GM18873 (cell line): ENCODE data around the gene KIAA0930.
"Not testable (repeated sequence)": the region's sequence is repeated elsewhere in the genome, so short reads cannot be mapped to it uniquely, and the experiment has no call there.

Source experiments
- ATAC-seq: cut with Tn5 transposase; IDR thresholded peaks from one replicate; pipeline ENCODE4 v1.9.1; 2021; ENCODE audit warnings: mild to moderate bottlenecking, moderate library complexity, moderate number of reproducible peaks; ENCODE audit not compliant: unreplicated experiment, low FRiP score

Gene KIAA0930

DNA sequence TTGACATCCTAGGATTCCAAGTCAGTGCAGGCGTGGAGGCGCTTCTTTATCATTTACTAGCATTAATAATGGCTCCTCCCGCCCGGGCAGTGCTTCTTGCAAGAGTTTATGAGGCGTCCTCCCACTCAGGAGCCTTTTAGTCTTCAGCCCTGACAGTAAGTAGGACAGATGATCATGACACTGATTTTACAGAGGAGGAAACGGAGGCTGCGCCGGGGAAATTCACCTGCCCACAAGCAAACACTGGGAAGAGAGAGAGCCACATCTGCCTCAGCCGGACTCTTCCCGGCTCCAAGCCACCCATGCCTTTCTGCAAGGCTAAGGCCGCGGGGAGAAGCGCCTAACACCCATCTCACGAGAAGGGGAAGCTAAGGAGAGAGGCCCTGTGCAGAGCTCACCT lies 35.9 kb downstream of the KIAA0930 start:
- no peak for ATAC-seq

DNA sequence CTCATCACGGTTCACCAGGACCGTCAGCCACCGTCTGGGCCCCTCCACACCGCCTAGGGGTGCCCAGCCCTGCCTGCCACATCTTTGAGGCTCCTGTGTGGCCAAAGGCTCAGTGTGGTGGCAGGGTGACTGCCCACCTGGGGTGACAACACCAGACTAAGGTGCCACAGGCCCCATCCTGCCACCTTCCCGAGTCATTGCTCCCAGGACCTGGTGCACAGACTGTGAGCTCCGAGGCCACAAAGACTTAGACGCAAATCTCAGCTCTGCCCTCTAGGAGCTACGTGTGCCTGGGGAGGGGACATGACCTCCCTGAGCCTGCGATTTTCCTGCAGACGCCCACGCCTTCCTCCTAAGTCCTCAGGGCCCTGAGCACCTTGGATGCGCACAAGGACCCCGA lies 36.5 kb downstream of the KIAA0930 start:
- no peak for ATAC-seq

DNA sequence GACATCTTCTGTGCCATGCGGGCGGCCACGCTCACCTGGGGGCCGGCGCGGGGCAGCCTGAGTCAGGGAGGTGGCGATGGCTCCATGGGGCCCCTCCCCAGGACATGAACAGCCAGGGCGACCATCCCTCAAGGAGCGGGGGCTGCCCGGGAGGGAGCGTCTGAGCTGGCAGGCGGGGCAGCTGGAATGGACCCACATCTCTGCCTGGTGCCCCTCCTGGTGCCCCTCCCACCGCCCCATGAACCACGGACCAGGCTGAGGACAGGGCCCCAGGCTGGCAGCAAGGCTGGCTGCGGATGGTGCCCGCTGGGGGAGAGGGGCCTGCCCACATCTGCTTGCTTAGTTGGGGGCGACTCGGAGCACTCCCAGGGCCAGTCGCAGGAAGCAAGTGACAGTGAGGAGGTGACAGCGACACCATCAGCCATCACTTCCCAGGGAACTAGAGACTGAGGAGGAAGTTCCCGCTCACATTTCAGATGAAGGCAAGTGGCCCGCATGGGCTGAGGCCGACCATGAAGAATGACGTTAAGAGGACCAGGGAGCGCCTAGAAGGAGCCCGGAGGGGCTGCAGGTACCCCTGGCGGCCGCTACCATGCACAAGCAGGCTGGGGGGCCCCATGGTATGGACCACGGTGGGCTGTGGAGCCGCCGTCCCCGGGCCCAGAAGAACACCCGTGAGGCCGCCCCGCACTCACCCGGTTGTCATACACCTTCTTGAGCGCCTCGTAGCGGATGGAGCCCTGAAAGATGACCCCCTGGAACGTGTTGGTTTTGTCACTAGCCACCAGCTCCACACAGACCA lies 37.3 kb downstream of the KIAA0930 start:
- no peak for ATAC-seq

DNA sequence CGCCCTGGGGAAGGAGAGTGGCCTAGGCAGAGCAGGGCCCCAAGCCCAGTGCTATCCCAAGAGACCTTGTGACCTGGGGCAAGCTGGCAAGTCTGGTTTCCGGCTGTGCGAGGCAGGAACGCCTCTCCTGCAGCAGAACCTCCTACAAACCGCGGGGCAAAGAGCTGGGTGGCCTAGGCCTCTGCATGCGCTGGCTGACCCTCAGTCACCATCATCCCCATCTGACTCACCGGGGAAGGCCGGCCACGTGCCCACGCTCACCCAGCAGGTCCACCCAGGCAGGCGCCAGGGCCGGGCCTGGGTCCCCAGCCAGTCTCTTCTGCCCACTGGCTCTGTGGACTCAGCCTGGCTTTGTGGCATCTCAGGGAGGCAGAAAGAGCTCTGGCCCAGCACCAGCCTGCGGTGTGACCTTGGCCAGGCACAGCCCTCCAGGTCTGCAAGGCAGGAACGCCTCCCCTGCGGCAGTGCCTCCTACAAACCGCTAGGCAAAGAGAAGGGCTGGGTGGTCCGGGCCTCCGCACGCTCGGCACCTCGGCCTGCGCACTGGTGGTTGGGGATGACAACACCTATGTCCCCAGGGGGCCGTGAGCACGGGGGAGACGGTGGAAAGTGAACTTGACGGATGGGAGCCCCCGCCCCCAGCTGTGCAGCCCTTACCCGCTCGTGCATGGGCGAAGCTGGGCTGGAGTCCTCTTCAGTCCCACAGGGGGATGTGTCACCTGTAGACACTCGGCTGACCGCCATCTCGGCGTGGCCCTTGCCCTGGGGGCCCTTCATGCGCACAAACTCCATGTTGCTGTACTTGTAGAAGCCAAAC lies 38.2 kb downstream of the KIAA0930 start:
- no peak for ATAC-seq

DNA sequence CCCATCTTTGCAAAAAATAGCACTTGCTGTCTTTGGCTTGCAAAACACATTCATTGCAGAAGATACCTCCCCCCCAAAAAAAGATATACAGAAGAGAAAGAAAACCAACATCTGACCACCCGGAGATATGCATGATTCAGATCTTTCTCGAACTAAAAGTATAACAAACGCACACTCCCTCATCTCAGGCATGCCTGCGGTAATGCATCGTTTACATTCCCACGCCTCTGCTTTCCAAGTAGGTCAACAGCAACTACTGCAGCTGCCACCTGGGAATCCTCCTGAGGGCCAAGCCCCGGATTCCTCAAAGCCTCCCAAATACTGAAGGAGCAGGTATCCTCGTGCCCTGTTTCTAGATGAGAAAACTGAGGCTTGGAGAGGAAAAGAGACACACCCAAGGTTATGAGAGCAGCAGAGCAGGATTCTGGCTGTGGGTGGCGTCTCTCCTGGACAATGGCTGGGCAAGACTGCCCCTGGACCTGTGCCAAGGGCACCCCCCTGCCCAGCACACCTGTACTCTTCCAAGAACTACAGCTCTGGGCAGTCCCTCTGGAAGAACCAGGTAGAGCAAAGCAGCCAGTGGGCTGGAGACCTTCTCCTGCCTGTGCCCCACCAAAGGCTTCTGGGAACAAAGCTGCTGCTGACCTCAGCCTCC lies 38.9 kb downstream of the KIAA0930 start:
- ATAC-seq = no peak

DNA sequence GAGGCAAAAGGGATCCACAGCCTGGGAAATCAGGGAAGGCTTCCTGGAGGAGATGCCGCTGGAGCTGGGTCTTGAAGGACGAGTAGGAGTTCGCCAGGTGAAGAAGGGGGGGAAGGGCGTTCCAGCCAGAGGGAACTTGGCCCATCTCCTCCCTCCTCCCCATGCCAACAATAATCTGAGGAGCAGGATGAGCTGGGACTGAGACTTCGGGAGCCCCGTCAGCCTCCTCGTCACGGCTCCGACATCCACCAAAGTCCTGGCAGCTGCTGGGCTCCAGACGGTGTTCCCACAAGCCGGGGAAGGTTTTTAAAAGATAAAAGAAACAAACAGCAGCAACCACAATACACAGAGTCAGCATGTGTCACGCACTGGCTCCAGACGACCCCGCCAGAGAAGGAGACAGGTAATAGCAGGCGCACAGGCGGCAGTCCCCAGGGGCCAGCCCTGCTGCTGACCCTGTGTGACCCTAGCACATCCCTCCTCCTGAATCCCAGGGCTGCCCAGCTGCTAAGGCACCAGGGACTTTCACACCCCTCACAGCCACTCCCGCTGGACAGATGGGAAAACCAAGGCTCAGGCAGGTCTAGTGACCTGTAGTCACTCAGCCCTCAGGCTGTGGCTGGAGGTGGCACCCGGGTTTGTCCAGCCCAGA lies 39.7 kb downstream of the KIAA0930 start:
- ATAC-seq = no peak

DNA sequence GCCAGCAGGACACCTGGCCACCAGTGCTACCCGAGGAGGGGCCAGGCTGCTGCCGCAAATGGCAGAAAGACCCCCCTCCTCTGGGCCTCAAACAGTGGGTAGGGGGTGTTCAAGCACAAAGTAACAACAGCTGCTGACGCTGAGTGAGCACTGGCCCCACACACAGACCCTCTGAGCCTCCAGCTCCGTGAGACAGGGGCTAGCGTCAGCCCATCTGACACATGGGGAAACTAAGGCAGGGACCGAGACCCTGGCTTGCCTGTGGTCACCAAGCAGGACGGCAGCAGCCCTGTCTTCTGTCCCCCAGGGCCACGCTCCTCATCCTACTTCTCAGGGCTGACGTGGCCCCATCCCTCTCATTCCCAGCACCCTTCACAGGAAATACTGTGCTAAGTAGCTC lies 40.5 kb downstream of the KIAA0930 start:
- ATAC-seq = no peak

DNA sequence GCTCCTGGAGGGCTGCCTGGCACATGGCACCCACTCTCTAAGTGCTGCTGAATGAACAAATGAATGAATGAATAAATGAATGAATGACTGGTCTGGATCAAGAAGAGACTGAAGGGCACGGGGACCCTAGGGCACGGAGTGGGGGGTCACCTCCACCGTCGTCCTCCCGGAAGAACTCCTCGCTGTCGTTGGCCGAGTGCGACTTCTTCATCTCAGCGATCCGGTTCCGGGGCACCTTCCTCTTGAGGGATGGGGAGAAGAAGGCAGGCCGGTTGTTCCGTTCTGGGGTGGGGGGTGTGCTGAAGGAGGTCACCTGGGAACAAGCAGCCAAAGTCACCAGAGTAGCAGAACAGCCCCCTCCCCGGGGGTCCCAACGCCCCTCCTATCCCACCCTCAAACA lies 41.0 kb downstream of the KIAA0930 start:
- no peak for ATAC-seq

DNA sequence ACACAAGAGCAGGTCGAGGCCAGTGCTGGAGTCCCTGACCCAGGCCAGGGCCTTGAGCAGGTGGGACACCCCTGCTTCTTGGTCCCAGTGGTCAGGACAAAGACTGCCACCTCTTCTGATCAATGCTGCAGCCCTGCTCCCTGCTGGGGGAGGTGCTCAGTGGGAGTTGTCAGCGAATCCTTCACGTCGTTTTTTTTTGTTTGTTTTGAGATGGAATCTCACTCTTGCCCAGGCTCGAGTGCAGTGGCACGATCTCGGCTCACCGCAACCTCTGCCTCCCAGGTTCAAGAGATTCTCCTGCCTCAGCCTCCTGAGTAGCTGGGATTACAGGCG lies 42.3 kb downstream of the KIAA0930 start:
- no peak for ATAC-seq

DNA sequence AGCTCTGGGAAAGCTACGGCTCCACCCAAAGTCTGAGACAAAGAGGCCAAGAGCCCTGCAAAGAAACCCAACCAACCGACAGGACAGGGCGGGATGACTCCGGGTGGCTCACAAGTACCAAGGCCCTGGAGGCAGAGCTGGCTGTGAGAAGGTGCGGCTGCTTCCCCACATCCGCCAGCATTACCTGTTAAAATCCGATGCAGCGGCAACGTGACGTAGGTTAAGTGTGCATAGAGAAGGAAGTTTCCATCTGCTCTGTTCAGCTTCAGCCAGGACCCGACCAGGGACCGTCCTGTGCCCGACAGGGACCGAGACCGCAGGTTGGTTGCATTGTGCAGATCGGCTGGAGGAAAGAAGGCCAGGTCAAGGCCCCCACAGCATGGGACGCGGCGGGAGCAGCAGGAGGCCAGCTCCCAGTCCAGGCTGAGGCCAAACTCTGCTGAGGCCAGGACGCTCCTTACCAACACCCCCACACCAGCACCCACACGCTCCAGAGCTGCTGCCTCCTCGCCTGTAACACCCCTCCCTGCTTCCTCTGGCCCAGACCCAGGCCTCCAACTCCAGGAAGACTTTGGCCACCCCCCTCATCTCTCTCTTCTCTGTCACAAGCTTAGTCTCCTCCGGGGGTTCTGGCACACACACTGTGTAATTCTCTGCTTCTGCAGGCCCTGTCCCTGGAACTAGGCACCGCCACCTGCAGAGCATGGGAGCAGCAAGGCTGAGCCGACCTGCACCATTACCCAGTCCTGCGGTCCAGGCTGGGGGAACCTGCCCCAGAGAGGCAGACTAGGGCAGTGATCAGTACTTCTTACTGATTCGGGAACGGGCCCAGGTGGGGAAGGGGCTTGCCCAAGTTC lies 42.9 kb downstream of the KIAA0930 start:
- ATAC-seq = no peak

DNA sequence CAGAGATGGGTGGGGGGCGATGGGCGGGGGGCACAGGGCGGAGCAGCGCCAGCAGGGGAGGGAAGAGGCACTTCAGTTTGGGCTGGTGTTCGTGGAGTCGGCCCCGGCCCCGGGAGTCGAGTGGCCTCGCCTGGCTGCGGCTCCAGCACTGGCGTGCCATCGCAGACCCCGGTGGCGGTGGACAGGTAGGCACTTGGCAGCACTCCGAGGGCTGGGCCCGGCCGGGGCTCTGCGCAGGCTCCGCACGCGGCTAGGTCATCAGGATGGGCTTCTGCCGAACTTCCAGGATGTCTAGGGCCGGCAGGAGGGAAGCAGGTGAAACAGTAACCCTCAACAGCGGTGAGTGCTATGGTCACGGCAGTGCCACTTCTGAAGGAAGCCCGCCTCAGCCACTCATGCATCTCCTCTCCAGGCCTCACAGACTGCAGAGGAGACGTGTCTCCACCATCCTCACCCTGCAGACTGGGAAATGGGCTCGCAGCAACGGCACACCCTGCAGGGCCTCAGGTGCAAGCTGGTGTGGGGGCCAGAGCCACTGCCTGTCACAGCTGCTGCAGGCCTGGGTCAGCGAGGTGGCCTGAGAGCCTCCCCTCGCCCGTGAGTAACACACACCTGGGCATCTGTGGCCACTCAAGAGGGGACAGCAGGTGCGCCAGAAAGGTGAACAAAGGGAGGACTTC lies 43.6 kb downstream of the KIAA0930 start:
- no peak for ATAC-seq

DNA sequence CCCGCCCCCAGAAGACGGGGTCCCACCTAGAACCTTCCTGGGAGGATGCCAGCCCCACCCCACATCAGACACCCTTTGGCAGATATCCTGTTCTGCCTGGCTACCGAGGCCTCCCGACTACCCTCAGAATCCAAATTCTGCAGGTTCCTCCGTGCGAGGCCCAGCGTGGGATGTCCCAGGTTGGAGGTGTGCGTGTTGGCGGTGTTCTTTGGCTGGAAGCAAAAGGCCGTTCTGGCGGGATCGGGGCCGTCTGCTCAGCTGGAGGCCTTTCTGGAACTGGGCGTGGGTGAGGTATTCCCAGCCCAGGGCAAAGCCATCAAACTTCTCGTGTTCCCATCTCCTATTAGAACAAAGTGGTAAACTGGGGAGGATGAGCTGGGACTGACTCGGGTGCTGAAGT lies 44.4 kb downstream of the KIAA0930 start:
- no peak for ATAC-seq

DNA sequence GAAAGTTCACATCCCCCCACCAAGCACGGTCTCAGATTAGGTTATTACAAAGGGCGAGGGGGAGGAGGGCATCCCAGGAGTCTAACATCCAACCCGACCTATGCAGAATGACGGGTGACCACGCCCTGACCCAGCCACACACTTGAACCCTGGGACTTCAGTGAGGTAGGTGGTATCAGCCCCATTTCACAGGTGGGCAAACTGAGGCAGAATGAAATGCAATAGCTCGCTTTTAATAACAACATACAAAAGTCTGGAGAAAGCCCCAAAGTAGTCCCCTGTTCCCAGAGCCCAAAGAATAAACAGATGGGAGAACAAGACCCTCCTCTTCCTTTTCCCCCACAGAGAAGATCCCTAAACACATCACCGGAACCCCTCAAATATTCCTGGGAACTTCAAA lies 45.1 kb downstream of the KIAA0930 start:
- no peak for ATAC-seq

DNA sequence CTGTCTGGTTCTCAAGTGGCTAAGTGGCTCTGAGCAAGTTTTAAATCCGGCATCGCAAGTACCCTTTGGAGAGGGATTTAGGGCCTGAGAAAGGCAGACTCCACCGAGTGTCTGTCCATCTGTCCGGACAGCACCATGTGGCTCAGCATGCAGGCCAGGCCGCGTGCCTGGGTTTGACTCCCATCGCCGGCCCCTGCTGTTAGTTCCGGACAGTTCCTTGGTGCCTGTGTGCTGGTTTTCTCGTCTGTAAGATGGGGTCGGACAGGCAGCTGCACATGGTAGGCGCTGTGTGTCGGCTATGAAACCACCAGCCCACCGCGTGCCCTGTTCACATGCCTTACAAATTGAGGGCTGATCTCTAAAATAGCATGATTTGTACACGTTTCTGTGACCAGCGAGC lies 46.0 kb downstream of the KIAA0930 start:
- no peak for ATAC-seq

DNA sequence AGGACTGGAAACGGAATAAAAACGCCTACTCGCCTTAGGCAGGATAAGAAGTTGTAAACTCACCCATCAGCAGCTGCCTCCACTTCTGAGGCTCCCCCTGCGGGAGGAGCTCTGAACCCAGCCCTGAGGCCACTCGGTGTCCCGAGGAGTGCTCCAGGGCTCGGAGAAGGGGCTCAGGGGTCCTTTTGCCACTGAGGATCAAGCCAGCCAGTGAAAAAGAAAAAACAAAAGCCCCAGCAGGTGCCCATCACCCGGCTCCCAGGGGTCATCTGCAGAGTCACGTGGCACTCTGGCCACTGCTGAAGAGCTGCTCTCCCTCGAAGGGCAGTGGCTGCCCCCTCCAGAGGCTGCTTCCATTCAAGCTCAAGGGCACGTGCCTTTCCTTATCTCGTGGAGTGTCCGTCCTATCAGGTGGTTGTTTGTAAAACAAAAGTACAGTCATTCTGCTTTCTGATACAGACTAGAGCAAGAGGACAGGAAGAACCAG lies 48.0 kb downstream of the KIAA0930 start:
- ATAC-seq = no peak

DNA sequence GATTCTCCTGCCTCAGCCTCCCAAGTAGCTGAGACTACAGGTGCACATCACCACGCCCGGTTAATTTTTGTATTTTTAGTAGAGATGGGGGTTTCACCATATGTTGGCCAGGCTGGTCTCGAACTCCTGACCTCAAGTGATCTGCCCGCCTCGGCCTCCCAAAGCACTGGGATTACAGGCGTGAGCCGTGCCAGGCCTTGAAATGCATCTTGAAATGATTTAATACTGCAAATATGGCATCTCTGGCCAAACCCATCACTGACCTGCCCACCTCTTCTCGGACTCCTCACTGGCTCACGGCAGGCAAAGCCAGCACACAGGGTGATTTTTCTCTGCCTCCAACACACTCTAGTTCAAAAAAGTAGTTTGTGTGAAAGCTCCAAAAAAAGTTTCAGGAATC lies 48.9 kb downstream of the KIAA0930 start:
- not testable (repeated sequence) for ATAC-seq

DNA sequence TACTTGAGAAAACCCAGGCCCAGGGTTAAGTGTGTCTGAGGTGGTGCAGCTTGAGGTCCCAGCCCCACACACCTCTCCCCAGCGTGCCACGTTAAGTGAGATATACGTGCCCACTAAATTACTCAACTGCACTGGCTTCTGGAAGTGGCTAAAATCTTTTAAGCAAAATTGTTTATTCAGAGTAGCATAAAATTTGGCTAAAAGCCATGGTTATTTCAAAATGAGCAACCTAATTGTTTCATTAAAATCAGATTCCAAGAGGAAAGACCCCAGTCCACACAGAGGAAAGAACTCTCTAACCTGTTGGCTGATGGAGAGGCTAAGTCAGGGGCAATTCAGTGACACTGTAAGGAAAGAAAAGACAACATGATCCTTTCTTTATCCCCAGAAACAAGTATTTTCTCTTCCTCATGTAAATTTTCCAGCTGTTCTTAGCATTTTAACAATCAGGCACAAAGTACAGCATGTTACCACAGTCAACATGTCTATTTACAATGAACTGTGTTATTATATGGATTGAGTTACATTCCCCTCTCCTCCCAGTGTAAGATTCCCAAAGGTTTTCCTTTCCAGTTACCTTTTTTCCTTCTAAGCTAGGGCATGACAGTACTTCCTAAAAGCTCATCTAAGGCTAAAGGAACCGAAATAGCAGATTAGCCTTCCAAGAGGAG lies 50.4 kb downstream of the KIAA0930 start:
- no peak for ATAC-seq

DNA sequence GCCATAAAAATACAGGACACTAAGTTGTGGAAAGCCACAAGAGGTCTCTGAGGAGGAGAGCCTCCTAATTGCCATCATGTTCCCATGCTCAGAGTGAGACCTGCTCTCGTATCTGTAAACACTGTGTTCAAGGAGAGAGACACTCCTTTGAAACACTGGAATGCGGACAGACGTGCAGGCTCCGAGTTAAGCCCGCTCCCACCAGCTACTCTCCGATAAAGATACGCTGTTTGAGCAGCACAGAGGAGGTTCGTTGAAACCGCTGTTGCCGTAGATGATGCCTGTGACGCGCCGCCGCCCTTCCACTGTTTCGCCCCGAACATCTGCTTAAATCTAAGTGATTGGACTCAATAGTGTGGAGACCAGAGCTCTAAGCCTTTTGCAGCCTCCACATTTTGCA lies 51.9 kb downstream of the KIAA0930 start:
- no peak for ATAC-seq

DNA sequence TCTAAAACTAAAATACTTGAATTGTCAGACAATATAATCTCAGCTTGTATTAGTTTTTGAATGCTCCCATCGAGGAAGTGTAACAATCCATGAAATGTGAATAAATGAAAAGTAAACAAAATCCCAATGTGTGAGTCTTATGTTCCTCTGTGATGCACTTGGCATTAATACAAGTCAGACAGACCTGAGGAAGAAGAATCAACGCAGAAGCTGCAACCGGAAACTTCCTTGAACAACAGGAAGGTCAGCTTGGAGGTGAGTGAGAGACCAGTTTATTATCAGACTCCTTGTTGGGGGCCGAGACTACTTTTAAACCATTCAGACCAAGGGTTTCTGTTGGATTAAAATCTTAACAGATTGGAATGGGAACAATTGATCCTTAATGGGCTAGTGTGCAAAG lies 52.8 kb downstream of the KIAA0930 start:
- ATAC-seq = no peak
